LNCAP (cell line): Measurements from ENCODE around the gene IL6R.

ENCODE experiments used
- TF ChIP-seq, protein P1 (sequence below): fragments of 450-650 bp; IDR thresholded peaks from 2 replicates; pipeline ENCODE4 v1.5.1; 2017; ENCODE audit warnings: mild to moderate bottlenecking

Gene IL6R

DNA sequence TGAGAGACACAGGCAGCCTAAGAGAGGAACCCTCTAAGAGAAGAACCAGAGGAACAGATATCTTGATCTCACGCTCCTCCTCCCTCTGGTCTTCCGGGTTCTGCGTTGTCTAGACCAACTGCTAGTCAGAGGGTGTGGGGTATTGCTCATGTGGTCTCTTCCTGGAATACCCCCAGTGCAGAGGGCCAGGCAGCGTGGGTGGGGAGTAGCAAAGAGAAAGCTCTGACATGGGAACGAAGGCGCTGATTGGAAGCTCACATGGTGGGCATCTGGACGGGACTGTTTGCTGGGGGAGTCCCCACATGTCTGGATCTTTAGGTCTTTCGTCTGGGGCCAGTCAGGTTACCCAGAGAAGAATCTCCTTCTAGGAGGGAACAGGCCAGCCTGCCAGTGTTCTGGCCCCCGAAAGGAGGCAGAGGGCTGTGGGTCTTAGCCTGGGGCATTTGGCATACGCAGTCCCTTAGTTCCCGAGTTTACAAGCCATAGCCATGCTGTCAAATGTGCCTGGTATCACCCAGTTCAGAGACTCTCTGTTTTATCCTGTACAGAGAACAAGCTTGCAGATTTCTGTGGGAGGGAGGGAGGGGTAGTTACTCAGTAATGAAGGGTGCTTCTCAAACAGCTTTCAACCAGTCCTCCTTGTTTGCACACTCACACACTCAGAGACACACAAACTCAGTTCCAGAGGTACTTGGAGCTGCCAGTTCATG lies 18.3 kb upstream of the IL6R start:
- TF ChIP-seq, protein P1, sequence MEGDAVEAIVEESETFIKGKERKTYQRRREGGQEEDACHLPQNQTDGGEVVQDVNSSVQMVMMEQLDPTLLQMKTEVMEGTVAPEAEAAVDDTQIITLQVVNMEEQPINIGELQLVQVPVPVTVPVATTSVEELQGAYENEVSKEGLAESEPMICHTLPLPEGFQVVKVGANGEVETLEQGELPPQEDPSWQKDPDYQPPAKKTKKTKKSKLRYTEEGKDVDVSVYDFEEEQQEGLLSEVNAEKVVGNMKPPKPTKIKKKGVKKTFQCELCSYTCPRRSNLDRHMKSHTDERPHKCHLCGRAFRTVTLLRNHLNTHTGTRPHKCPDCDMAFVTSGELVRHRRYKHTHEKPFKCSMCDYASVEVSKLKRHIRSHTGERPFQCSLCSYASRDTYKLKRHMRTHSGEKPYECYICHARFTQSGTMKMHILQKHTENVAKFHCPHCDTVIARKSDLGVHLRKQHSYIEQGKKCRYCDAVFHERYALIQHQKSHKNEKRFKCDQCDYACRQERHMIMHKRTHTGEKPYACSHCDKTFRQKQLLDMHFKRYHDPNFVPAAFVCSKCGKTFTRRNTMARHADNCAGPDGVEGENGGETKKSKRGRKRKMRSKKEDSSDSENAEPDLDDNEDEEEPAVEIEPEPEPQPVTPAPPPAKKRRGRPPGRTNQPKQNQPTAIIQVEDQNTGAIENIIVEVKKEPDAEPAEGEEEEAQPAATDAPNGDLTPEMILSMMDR: no peak

DNA sequence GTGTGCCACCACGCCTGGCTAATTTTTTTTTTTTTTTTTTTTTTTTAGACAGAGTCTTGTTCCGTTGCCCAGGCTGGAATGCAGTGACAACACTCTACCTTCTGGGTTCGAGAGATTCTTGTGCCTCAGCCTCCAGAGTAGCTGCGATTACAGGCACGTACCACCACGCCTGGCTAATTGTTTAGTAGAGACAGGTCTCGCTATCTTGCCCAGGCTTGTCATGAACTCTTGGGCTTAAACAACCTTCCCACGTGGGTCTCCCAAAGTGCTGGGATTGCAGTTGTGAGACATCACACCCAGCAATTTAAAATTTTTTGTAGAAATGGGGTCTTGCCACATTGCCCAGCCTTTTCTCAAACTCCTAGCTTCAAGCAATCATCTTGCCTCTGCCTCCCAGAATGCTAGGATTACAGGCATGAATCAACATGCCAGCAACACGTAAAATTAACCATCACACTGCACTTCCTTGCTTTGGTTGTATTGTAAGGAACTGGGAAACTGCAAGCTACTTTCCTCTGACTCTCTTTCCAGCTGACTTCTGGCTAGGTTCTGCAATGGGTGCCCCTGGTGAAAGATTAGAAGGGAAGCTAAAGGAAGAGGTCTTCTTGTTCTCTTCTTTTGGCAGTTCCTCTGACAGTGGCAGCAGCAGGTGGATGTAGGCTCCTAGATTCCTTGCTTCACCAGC lies 13.9 kb upstream of the IL6R start:
- TF ChIP-seq, protein P1: no peak

DNA sequence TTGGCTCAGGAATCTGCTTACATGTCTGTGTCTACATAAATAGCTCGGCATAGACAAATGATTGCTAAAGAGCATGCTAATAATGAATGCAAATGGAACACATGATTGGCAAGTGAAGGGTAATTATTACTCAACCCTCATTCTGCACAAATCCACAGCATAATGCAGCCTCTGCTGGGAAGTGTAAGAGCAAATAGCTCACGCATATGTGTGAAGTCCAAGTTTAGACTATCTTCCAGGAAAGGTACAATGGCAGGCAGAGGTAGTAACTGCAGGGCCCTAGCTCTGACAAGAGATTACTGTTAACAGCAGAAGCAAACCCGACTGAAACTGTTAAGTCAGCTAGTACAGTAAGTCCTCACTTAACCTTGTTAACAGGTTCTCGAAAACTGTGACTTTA lies 7.0 kb upstream of the IL6R start:
- TF ChIP-seq, protein P1: no peak

DNA sequence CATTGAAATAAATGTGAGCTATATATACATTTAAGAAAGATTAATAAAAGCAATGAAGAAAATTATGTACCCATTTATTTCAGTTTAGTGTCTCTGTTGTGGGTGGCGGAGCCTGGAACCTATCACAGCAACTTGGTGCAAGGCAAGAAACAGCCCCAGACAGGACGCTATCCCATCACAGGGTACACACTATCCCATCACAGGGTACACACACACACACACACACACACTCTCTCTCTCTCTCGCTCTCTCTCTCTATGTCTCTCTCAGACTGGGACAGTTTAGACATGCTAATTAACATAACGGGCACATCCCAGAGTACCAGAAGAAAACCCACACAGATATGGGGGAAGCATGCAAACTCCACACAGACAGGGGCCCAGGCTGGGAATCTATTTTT lies 6.5 kb upstream of the IL6R start:
- TF ChIP-seq, protein P1: no peak

DNA sequence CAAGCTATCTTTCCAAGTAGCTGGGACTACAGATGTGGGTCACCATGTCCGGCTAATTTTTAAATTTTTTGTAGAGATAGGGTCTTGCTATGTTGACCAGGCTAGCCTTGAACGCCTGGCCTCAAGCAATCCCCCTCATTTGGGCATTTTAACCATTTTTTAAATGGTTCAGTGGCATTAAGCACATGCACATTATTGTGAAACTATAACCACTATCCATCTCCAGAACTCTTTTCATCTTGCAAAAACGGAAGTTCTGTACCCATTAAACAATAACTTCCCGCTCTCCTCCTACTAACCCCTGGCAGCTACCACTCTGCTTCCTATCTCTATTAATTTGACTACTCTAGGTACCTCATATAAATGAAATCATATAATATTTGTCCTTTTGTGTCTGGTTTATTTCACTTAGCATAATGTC lies 4.8 kb upstream of the IL6R start:
- TF ChIP-seq, protein P1: no peak

DNA sequence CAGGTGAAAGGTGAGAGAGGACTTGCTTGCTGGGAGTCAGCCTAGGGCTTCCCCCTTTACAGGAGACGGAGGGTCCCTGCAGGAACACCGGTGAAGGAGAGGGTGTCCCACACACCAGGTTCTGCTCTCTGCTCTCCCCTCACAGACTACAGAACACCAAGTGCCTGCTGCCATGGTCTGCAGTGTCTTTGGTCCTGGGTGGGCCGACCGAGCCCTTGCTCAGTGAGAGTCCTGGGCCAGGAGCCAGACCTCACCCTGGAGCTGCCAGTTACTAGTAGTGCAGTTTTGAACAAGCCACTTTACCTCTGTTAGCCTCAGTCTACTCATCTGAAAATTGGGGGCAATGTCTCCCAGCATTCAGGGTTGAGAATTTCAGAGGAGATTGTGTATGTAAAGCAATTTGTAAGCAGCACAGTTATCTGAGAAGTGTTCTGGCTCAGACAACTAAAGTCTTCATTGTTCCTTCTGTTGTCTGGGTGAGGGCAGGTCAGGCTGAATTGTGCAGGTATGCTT lies 2.7 kb upstream of the IL6R start:
- TF ChIP-seq, protein P1: no peak

DNA sequence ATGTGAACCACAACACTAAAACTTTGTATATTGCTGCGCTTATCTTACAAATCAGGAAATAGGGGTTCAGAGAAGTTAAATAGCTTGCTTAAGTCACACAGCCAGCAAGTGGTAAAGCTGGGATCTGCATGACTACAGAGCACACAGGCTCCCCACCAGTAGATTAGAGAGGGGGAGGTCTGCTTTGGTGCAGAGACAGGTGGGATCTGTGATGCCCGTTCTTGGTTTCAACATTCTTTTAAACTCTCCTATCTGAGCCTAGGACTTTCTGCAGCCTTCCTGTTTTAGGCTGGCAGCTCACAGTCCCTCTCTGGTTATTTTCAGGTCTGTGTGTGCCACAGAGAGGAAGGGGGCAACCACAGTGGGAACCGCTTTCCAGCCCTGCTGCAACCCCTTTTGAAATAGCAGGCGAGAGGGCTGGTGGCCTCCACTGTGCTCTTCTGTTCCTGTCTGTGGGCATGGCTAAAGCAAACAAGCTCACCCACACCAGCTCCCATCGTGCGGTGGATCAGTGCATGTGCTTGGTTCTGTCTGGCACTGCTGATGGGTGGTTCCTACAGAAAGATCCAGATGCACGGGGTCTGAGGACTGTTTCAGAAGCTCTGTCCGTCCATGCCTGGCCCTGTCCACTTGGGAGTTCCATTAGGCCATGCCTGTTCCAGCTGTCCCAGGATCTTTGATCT lies 1.7 kb upstream of the IL6R start:
- TF ChIP-seq, protein P1: no peak
